Trophoblast cell (in vitro differentiated cells and primary cell): ENCODE measurements around the gene SLC17A3.

Experiments
- DNase-seq, 2 donors: peaks; one replicate each; pipeline ENCODE4 v3.0.0-alpha.2; 2016
- H2AFZ ChIP-seq: 2 replicates; pipeline ENCODE4 v1.6.1; 2013; ENCODE audit warnings: low read length, moderate library complexity, mild to moderate bottlenecking; ENCODE audit not compliant: insufficient read depth, poor library complexity
- H2AK5ac ChIP-seq: 2 replicates; pipeline ENCODE4 v1.6.1; 2013; ENCODE audit warnings: mild to moderate bottlenecking, low read length
- H2BK120ac ChIP-seq: 2 replicates; pipeline ENCODE4 v1.6.1; 2013; ENCODE audit warnings: low read length, mild to moderate bottlenecking, moderate library complexity; ENCODE audit not compliant: insufficient read depth, poor library complexity
- H2BK12ac ChIP-seq: 2 replicates; pipeline ENCODE4 v1.6.1; 2013; ENCODE audit warnings: mild to moderate bottlenecking, low read length, moderate library complexity
- H2BK5ac ChIP-seq: 2 replicates; pipeline ENCODE4 v1.6.1; 2013; ENCODE audit warnings: low read length, low read depth, moderate library complexity, mild to moderate bottlenecking; ENCODE audit not compliant: poor library complexity
- H3K14ac ChIP-seq: 2 replicates; pipeline ENCODE4 v1.6.1; 2013; ENCODE audit warnings: mild to moderate bottlenecking, low read length
- H3K18ac ChIP-seq: 2 replicates; pipeline ENCODE4 v1.6.1; 2013; ENCODE audit warnings: mild to moderate bottlenecking, low read length
- H3K23ac ChIP-seq: 2 replicates; pipeline ENCODE4 v1.6.1; 2013; ENCODE audit warnings: low read length
- H3K27ac ChIP-seq: 2 replicates; pipeline ENCODE4 v1.5.1; 2013; ENCODE audit warnings: low read depth, mild to moderate bottlenecking, inconsistent platforms, low read length, moderate library complexity
- H3K27me3 ChIP-seq: 2 replicates; pipeline ENCODE4 v1.6.1; 2013; ENCODE audit warnings: inconsistent platforms, mild to moderate bottlenecking, low read length, moderate library complexity; ENCODE audit not compliant: insufficient read depth
- H3K36me3 ChIP-seq, 2 experiments: 1 replicate in 1 of 2; 2 replicates in 1 of 2; pipeline ENCODE4 v1.6.1; 2013; ENCODE audit warnings: low read length in 2 of 2, mild to moderate bottlenecking in 2 of 2, moderate library complexity in 1 of 2; ENCODE audit not compliant: insufficient read depth in 2 of 2, control insufficient read depth in 1 of 2
- H3K4ac ChIP-seq: 2 replicates; pipeline ENCODE4 v1.6.1; 2013; ENCODE audit warnings: low read depth, mild to moderate bottlenecking, low read length, moderate library complexity
- H3K4me1 ChIP-seq, 2 experiments: 1 replicate in 1 of 2; 2 replicates in 1 of 2; pipeline ENCODE4 v1.6.1; 2013; ENCODE audit warnings: low read length in 2 of 2, mild to moderate bottlenecking in 2 of 2, moderate library complexity in 1 of 2; ENCODE audit not compliant: insufficient read depth in 2 of 2, control insufficient read depth in 1 of 2
- H3K4me2 ChIP-seq: 2 replicates; pipeline ENCODE4 v1.6.1; 2013; ENCODE audit warnings: inconsistent platforms, mild to moderate bottlenecking, low read length, moderate library complexity
- H3K4me3 ChIP-seq: 2 replicates; pipeline ENCODE4 v1.5.1; 2013; ENCODE audit warnings: mild to moderate bottlenecking, low read depth, low read length, inconsistent platforms
- H3K79me1 ChIP-seq: one replicate; pipeline ENCODE4 v1.6.1; 2013; ENCODE audit warnings: low read length
- H3K79me2 ChIP-seq: 2 replicates; pipeline ENCODE4 v1.6.1; 2013; ENCODE audit warnings: low read length, mild to moderate bottlenecking; ENCODE audit not compliant: control insufficient read depth, insufficient read depth, poor library complexity
- H3K9ac ChIP-seq: 2 replicates; pipeline ENCODE4 v1.6.1; 2013; ENCODE audit warnings: mild to moderate bottlenecking, low read length
- H3K9me3 ChIP-seq: 2 replicates; pipeline ENCODE4 v1.6.1; 2013; ENCODE audit warnings: low read depth, mild to moderate bottlenecking, control low read depth, inconsistent platforms, low read length; ENCODE audit not compliant: insufficient read depth
- H4K12ac ChIP-seq: 2 replicates; pipeline ENCODE4 v1.6.1; 2013; ENCODE audit warnings: low read depth, mild to moderate bottlenecking, low read length, moderate library complexity
- H4K8ac ChIP-seq: 2 replicates; pipeline ENCODE4 v1.6.1; 2013; ENCODE audit warnings: low read depth, mild to moderate bottlenecking, low read length, moderate library complexity
- H4K91ac ChIP-seq: one replicate; pipeline ENCODE4 v1.6.1; 2013; ENCODE audit warnings: low read depth, mild to moderate bottlenecking, low read length, moderate library complexity
- WGBS: extraction: QIAGEN DNeasy Blood & Tissue Kit; methylation state at CpG from one replicate; pipeline ENCODE4 v1.1.7; 2013; ENCODE audit warnings: missing lambda C conversion rate; ENCODE audit not compliant: insufficient read length, insufficient coverage; ENCODE audit errors: extremely low coverage; 5-methylcytosine and 5-hydroxymethylcytosine counted together

The SLC17A3 gene

GRCh38 chr6:25875926-25876602 is 2.0 kb upstream of the SLC17A3 start:
- H3K79me1 ChIP-seq = no peaks in the 10 kb centered on the region
- no peak overlapping the region for H4K8ac ChIP-seq
- no peak overlapping the region for H3K27ac ChIP-seq
- H3K79me2 ChIP-seq = no peaks in the 10 kb centered on the region
- no peak overlapping the region for H4K91ac ChIP-seq
- H3K9me3 ChIP-seq = no peaks in the 10 kb centered on the region
- no peak overlapping the region for H3K4ac ChIP-seq
- H2AFZ ChIP-seq = no peak overlapping the region
- no peak for DNase-seq
- H3K4me1 ChIP-seq = no peaks in the 10 kb centered on the region
- WGBS = no CpG with 5 or more reads among the region's 3 CpGs
- no peak overlapping the region for H3K14ac ChIP-seq
- no peak overlapping the region for H3K4me2 ChIP-seq
- H2BK120ac ChIP-seq = no peak overlapping the region
- no peak overlapping the region for H3K23ac ChIP-seq
- H2AK5ac ChIP-seq = no peak overlapping the region
- H3K4me3 ChIP-seq = no peak overlapping the region
- no peaks in the 10 kb centered on the region for H3K27me3 ChIP-seq
- H3K9ac ChIP-seq = no peak overlapping the region
- no peak overlapping the region for H2BK5ac ChIP-seq
- no peak overlapping the region for H4K12ac ChIP-seq
- H3K18ac ChIP-seq = no peak overlapping the region
- H3K36me3 ChIP-seq = no peaks in the 10 kb centered on the region
- H2BK12ac ChIP-seq = no peak overlapping the region

DNA sequence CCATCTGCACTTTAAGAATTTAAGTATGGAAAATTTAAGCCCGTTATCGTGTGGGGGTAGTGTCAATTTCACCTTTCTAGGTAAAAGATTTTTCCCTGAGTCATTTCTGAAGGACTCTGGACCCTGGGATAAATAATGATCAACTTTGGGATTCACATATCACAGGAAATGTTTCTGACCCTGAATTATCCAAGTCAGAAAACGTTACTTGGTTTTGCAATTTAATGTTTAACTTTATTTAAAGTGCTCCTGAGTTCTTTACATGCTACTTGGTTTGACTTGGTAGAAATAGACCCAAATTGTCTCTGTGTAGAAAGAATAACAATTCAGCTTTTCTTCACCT is 1.5 kb upstream of the SLC17A3 start:
- Histone ChIP-seq H3K79me1 (no peaks in the 10 kb centered on the region), H3K4me3 (no peak overlapping the region), H3K9ac (no peak overlapping the region), H3K23ac (no peak overlapping the region), H3K27ac (no peak overlapping the region), H3K18ac (no peak overlapping the region), H2AK5ac (no peak overlapping the region), H2BK12ac (no peak overlapping the region), H2BK120ac (no peak overlapping the region), H3K4me1 (no peaks in the 10 kb centered on the region), H3K79me2 (no peaks in the 10 kb centered on the region), H4K91ac (no peak overlapping the region), H3K4ac (no peak overlapping the region), H4K12ac (no peak overlapping the region), H3K27me3 (no peaks in the 10 kb centered on the region), H3K4me2 (no peak overlapping the region), H4K8ac (no peak overlapping the region), H2BK5ac (no peak overlapping the region), H3K36me3 (no peaks in the 10 kb centered on the region), H3K14ac (no peak overlapping the region), H2AFZ (no peak overlapping the region), H3K9me3 (no peaks in the 10 kb centered on the region)
- DNase-seq = no peak
- WGBS = no CpG with 5 or more reads among the region's 3 CpGs

- H2BK120ac ChIP-seq = no peak overlapping the region
- H3K27ac ChIP-seq = no peak overlapping the region
- no peak overlapping the region for H3K4me2 ChIP-seq
- H4K91ac ChIP-seq = no peak overlapping the region
- no peak overlapping the region for H3K23ac ChIP-seq
- no peak overlapping the region for H3K18ac ChIP-seq
- H3K79me1 ChIP-seq = no peaks in the 10 kb centered on the region
- no peak for DNase-seq
- H3K27me3 ChIP-seq = no peaks in the 10 kb centered on the region
- no peaks in the 10 kb centered on the region for H3K9me3 ChIP-seq
- no peak overlapping the region for H4K12ac ChIP-seq
- no peaks in the 10 kb centered on the region for H3K36me3 ChIP-seq
- no peak overlapping the region for H4K8ac ChIP-seq
- H3K14ac ChIP-seq = no peak overlapping the region
- no peak overlapping the region for H2AK5ac ChIP-seq
- H2BK12ac ChIP-seq = no peak overlapping the region
- H3K4ac ChIP-seq = no peak overlapping the region
- H3K4me3 ChIP-seq = no peak overlapping the region
- no peak overlapping the region for H2BK5ac ChIP-seq
- no peak overlapping the region for H2AFZ ChIP-seq
- no peaks in the 10 kb centered on the region for H3K4me1 ChIP-seq
- no peak overlapping the region for H3K9ac ChIP-seq
- no CpG with 5 or more reads among the region's 3 CpGs for WGBS
- H3K79me2 ChIP-seq = no peaks in the 10 kb centered on the region
These were observed 949 bp upstream of the SLC17A3 start for GRCh38 chr6:25874822-25875562.

DNA sequence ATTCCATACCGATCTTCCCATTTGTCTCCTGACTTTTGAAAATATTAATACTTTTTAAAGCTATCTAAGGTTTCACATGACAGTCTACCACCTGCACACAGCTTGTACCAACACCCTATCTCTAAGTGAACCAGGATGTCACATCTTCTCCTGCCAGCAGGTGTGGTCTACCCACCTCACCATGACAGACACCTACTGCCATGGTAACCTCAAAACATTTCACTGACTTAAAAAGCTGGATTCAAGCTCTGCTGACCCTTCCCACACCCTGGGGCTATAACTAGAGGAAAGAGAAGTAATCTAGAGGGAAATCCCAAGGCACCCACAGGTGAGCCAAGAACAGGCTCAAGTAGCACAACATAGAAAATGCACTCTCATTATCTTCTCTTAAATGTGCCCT is 1.2 kb downstream of the SLC17A3 start:
- H4K91ac ChIP-seq = no peak overlapping the region
- H2BK12ac ChIP-seq = no peak overlapping the region
- H3K36me3 ChIP-seq = no peaks in the 10 kb centered on the region
- H3K14ac ChIP-seq = no peak overlapping the region
- no peak overlapping the region for H2AK5ac ChIP-seq
- no peaks in the 10 kb centered on the region for H3K9me3 ChIP-seq
- no peak overlapping the region for H2AFZ ChIP-seq
- no peak overlapping the region for H3K18ac ChIP-seq
- DNase-seq = peak in 1 of 2 donors; percentile 5
- no peak overlapping the region for H4K12ac ChIP-seq
- no peak overlapping the region for H3K4me3 ChIP-seq
- no peak overlapping the region for H3K9ac ChIP-seq
- H3K79me1 ChIP-seq = no peaks in the 10 kb centered on the region
- no peak overlapping the region for H3K23ac ChIP-seq
- H3K27me3 ChIP-seq = no peaks in the 10 kb centered on the region
- H4K8ac ChIP-seq = no peak overlapping the region
- no peak overlapping the region for H3K27ac ChIP-seq
- no peaks in the 10 kb centered on the region for H3K79me2 ChIP-seq
- no peak overlapping the region for H2BK5ac ChIP-seq
- no peak overlapping the region for H3K4ac ChIP-seq
- no peak overlapping the region for H2BK120ac ChIP-seq
- WGBS = no CpG with 5 or more reads among the region's 1 CpG
- H3K4me2 ChIP-seq = no peak overlapping the region
- no peaks in the 10 kb centered on the region for H3K4me1 ChIP-seq
